Measurements from ENCODE around the gene SH2D6. TPM values are rescaled to one million over a fixed set of nuclear protein-coding genes. Genes with fewer than 3 reads are reported as not detected.
A peak's percentile ranks its signal among the peaks of the same experiment; 100 is the strongest.

Gene SH2D6
- total RNA-seq, 2 donors from 2014 or later: 0.29 to 0.37 TPM

DNA sequence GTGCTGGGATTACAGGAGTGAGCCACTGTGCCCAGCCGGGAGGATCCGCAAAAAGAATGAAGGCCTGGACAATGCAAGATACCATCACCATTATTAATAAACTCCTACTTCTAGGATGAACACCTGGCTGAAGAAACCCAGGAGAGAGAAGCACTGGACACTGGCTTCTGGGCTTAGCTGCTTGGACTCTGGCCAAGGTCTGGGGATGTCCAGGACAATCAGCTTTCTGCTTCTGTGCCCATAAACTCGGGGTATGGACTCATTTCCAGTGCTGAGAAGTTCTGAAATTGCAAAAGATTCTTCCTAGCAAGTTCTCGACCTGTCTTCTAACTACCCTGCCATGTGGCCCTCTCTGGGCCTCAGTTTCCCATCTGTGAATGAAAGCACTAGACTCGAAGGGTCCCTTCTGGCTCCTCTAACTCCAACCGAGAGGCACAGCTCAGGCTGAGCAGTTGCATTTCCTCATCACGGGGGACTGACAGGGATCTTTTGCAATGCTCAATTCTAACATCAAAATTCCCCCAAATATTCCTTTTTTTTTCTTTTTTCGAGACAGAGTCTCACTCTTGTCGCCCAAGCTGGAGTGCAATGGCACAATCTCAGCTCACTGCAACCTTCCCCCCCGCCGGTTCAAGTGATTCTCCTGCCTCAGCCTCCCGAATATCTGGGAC is 2.4 kb upstream of the SH2D6 start:
- ATAC-seq: no peak
- intact Hi-C loops (cut with DNase I): no loop called here
- DNase-seq: no peak

DNA sequence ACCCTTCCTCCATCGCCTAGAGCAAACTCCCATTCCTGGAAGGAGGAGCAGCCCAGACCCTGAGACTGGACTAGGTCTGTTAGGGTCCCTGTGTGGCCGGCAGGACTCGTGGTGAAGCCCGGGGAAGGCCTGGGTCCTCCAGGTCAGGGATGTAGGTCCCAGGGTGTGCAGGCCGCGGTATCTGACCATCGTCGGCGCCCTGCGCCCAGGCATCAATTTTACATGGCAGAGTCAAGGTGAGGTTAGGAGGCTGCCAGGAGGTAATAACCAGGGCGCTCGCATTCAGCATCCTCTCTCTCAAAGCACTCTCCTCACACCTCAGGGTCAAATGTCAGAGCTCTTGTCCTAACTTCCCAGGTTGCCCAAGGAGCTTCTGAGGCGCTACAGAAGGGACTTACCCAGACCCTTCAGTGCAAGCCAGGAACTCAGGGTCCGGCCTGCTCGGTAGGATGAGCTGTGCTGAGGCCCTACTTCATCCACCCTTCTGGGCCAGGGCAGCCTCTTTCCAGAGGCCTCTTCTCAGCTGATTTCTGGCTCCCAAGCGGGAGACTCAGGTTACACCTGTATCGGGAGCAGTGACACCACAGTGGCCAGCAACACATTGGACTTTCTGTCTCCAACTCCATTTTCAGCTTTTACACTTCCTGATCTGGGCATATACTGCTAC is 628 bp downstream of the SH2D6 start:
- ATAC-seq: peak in 1 of 2 donors; percentile 1

DNA sequence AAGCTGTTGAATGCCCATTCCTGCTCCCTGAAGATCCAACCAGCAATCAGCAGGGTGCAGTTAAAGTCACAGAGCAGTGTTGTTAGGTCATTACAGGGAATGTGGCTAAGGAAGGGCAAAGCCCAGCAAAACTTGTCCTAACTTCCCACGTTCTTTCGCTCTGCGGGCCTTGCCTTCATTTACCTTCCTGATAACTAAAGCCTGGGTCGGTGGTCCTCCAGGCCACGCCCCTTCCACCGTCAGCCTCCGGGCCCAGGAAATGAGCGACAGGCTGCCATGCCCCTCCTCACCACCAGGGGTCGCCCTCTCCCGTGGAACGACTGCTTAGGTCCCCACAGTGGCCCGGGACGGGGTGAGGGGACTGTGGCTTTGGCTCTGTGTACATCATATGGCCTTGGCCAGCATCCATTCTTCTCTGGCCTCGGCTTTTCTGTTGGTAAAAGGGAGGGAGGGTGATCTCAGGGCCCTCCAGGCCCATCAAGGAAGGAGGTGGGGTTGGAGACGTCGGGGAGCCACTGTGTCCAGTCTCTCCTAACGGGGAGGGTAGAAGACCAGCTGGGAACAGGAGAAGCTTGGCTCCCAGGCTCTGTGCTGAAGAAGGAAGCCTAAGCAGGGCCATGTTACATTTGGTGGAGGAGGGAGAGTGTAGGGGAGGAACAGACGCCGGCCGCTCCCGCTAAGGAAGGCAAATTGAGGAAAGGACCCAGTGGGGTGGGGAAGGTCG is 2.2 kb downstream of the SH2D6 start:
- ATAC-seq (peak; percentile 77 to 78), DNase-seq (peak; percentile 92)
- intact Hi-C loops (cut with DNase I): loop anchor here (1.0 to 5.0 kb wide), 3 partner anchors 117 to 132 kb away; partner anchors contain the start of gene MAT2A (in 1 of the 2)

More for the DNA sequence above, 628 bp downstream of the SH2D6 start:
- DNase-seq: no peak
- intact Hi-C loops (cut with DNase I): no loop called here

DNA sequence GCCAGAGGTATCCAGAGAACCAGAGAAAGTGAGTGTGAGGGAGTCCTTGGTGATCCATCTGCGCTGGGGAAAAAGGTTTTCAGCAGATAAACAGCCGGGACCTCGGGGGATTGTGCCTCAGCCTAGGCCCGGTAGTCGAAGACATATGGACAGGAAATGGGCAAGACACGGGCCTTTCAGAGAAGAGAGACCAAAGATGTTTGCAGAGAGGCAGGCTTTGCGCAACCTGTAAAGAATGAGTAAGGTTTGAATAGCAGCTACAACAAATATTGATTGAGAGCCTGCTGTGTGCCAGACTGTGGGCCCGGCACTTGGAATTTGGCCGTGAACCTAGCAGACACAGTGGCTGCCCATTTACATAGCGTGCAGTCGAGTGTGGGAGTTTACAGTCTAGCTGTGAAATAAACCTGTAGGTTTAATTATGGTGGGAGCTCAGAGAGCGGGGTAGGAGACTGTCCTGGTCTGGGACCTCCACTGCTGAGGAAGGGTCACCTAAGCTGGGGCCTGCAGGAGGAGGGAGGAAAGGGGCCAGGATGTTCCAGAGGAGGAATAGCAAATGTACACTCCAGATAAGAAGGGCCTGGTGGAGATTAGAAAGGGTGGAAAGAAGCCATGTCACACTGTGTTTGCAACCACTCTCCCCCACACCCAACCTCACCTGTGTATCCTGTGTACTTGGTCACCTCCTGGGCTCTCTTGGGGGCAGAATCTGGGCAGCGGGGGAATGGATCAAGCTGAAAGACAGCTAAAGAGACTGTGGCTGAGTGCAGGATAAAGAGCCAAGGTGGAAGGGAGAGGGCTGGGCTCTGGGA is 3.0 kb downstream of the SH2D6 start:
- intact Hi-C loops (cut with DNase I): loop anchor here (2.0 to 5.0 kb wide), 2 partner anchors 116 to 127 kb away; partner anchors contain the start of gene MAT2A (in 1 of the 2)
- DNase-seq (no peak), ATAC-seq (peak in 1 of 2 donors; percentile 1)

DNA sequence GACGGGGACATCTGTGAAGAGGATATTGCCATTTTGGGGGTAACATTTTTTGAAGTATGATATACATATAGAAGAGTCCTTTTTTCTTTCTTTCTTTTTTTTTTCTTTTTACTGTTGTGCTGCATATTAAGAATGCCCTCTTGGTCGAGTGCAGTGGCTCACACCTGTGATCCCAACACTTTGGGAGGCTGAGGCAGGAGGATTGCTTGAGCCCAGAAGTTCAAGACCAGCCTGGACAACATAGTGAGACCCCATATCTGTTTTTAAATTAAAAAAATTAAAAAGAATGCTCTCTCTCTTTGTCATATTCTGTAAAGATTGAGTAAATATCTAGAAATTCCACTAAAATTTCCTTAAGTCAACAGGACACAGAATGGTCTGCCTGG is 3.6 kb downstream of the SH2D6 start:
- ATAC-seq: no peak
- intact Hi-C loops (cut with DNase I): loop anchor here in 1 of 2 donors (5.0 kb wide), 1 partner anchor 115 kb away; the partner anchor contains the start of gene MAT2A
- DNase-seq: no peak

DNA sequence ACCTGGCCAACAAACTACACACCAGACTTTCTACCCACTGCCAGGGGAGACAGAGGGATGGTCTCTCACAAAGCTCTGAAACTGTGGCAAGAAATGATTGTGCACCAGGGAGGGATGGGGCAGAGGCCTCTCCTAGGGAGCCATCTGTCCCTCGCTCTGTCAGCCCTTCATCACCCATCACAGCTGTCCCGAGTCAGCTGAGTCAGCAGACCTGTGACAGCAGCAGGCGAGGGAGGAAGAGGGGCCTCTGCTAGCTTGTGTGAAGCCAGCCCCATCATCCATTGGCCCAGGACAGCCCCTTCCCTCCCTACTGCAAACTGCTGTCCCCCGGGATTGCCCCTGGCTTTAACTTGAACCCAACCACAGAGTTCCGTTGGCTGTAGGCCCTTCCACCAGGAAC is 5.0 kb downstream of the SH2D6 start:
- no peak for DNase-seq
- intact Hi-C loops (cut with DNase I): loop anchor here in 1 of 2 donors (5.0 kb wide), 1 partner anchor 114 kb away; the partner anchor contains the start of gene MAT2A
- ATAC-seq: no peak

DNA sequence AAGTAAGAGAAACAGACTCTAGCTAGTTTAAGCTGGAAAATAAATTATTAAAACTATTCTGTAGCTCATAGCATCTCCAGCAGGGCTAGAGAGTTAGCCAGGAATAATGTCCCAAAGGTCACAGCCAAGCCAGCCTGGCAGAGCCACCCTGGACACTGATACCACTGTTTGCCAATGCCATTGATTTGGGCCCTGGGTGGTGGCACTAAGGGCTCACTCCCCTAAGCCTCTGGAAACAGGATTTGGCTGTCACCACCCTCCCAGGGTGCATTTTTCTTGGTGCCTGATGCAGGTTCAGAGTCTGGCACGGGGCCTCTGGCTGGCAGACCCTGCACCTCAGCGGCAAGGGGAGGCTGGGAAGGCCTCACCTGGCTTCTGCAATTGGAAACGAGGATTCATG is 7.1 kb downstream of the SH2D6 start:
- no peak for ATAC-seq
- intact Hi-C loops (cut with DNase I): no loop called here
- no peak for DNase-seq

DNA sequence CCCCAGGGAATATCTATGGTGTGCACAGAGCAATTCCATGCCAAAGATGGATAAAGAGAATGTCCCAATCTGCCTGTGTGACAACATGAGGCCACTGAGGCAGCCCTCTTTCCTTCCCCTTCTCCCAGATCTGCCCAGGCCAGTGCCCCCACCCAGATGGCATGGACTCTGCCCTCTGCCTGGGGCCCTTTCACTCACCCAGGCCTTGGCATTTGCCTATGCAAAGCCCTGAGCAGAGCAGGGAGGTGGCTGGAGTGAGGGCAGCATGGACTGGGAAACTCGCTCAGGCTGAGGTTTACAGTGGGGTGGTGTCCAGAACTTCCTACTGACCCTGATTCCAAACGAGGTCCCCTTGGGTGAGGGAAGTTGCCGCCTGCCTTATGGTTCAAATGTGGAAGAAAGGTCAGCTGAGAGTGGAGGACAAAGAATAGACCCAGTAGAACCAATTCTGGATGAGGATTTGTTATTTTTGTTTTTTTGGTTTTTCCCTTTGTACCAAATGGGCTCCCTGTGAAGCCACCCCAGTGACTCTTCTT is 8.9 kb downstream of the SH2D6 start:
- intact Hi-C loops (cut with DNase I): no loop called here
- DNase-seq (no peak), ATAC-seq (peak in 1 of 2 donors; percentile 46)

DNA sequence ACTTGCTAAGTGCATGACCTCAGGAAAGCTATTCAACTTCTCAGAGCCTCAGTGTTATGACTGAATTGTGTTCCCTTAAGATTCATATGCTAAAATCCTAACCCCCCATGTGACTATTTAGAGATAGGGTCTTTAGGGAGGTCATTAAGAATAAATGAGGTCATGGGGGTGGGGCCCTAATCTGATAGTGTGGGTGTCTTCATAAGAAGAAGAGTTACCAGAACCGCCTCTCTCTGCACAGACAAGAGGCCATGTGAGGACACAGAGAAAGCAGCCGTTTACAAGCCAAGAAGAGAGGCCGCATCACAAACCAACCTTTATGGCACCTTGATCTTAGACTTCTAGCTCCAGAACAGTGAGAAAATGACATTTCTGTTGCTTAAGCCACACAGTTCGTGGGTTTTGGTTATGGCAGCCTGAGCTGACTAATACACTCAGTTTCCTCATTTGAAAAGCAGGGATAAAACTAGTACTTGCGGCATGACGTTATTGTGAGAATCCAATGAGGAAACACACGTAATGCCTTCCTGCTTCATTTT is 9.9 kb downstream of the SH2D6 start:
- DNase-seq (no peak), ATAC-seq (no peak)
- intact Hi-C loops (cut with DNase I): no loop called here

DNA sequence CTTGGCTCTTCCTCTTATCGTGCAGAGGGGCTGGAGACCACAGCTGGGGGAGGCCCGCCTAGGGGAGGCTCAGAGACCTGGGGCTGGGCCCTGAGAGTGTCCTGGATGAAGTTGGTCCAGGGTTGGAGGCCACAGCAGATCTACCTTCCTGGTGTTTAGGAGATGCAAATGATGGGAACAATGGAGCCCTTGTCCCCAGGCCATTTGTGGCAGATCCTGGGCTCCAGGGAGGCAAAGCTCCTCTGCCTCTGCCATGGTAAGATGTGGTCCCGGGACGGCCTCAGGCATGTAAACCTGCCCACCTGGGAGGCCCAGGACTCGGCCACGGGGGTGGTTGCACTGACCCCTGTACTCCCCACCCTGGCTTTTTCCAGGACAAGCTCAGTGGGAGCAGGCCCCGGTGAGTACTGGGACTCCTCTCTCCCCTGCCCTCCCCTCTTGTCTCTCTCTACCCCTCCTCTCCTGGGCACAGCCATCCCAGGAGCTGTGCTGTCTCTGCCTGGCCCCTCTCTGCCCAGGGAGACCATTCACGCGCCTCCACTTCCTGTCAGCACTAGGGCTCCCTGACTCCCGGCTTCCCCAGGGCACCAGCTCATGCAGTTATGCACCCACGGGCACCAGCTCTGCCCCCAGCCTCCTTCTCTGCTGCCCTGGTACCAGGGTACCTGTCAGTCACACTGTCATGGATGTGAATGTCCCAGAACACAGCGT is 10.9 kb downstream of the SH2D6 start:
- ATAC-seq: no peak
- intact Hi-C loops (cut with DNase I): no loop called here
- no peak for DNase-seq

DNA sequence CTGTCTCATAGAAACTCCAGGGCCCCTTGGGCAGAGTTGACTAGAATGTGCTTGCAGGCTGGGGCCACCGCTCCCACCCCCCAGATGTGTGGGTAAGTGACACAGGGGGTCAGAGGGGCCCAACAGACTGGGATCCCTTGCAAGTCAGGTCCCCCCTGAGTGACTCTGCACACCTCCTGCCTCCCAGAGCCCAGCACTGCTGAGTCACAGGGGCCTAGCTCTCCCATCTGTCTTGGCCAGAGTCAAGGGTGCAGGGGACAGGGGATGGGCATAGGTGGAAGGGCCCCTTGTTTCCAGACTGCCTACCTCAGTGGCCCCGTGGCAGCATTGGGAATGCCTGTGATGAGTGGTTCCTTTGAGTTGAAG is 11.4 kb downstream of the SH2D6 start:
- ATAC-seq (no peak), DNase-seq (no peak)
- intact Hi-C loops (cut with DNase I): no loop called here

DNA sequence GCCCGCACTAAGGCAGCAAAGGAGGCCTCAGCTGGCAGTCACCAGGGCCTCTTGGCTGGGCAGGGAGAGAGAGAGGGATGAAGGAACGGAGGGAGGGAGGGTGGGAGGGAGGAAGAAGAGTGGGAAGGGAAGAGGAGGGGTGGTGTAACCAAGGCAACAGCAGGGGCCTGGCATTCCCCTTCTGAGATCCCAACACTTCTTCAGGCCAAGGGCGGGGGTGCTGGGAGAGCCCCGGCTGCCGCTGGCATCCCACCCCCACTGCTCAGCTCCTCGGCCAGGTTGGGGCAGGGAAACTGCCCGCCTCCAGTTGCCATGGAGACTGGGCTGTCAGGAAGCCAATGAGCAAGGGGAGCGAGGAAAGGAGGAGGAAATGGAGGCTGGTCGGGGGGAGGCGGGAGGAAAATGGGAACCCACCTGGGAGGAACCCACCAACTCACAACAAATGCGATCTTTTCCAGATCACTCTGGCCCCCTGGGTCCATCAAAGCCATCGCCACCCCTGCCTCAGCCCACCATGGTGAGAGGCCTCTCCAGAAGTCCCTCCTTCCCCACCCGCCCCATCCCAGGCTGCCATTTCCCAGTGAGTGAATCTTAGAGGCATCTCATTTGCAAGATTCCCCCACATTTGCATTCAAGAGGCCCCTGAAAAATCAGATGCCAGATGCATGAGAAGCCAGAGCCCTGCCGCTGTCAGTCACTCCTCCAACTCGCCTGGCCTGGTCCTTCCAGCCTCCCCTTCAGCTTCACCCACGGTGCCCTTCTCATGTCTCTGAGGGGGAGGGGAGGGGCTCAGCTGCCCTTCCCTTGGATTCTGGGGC is 12.4 kb downstream of the SH2D6 start:
- intact Hi-C loops (cut with DNase I): no loop called here
- ATAC-seq (no peak), DNase-seq (no peak)

DNA sequence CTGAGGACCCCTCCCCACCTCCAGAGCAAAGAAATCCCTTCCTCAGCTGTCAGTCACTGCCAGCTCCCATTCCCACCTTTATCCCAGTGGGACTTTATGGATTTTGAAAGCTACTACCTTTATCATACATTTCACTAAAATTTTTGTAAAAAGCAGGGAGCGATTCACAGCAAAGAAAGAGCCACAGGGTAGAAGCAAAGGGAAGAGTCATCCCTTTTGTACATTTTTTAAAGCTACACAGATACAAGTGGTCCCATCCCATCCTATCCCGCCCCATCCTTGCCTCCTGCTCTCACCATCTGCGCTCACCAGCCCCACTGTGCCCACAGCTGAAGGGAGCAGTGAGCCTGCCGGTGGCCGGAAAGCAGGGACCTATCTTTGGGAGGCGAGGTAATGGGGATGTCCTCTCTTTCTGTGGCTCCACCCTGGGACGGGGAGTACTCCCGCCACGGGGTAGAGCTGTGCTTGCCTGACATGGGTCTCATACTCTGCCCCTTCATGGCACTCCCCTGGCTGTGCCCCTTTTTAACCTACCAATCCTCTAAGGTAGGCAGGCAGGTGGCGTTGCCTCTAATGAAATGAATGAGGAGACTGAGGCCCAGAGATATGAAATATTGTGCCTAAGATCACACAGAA is 13.2 kb downstream of the SH2D6 start:
- DNase-seq (no peak), ATAC-seq (no peak)
- intact Hi-C loops (cut with DNase I): no loop called here

DNA sequence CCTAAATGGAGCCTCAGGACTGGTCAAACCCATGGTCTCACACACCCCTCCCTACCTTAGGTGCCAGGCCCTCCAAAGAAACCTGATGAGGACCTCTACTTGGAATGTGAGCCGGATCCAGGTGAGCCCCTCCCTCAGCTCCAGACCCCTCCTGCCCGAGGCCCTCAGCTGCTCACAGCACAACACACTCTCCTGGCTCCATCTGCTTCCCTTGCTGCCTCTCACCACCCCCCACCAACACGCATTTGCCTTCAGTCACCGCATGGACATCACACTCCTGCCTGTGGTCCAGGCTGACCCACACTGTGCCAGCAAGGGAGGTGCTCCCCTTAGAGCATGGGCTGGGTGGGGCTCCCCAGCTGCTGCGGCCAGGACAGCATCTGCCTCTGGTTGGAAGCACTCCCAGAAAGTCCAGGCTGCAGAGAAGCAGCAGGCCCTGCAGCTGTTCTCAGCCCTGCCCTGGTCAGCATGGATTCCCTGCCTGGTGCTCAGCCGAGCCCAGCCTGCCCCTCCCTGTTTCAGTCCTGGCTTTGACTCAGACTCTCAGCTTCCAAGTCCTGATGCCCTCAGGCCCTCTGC is 15.1 kb downstream of the SH2D6 start:
- DNase-seq: peak; percentile 87
- intact Hi-C loops (cut with DNase I): no loop called here

DNA sequence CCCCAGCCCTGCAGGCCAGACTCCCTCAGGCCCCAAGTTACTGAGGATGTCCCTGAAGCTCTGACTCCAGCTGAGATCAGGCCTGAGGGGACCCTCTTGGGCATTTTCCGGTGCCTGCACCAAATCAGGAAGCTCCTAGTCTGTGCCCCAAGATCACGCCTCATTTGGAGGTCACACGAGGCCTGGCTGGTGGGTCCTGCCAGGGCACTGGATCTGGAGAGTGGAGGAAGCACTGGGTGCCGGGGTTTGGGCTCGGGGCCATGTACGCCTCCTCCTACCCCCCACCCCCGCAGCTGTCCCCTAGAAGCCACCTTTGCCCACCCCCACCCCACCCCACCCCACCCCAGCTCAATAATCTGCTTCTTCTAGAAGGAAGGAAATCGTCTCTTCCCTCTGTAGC is 16.2 kb downstream of the SH2D6 start:
- ATAC-seq (no peak), DNase-seq (no peak)
- intact Hi-C loops (cut with DNase I): loop anchor here in 1 of 2 donors (5.0 kb wide), 1 partner anchor 103 kb away; the partner anchor contains the start of gene MAT2A

More for the DNA sequence above, 15.1 kb downstream of the SH2D6 start:
- ATAC-seq: peak; percentile 49 to 68

DNA sequence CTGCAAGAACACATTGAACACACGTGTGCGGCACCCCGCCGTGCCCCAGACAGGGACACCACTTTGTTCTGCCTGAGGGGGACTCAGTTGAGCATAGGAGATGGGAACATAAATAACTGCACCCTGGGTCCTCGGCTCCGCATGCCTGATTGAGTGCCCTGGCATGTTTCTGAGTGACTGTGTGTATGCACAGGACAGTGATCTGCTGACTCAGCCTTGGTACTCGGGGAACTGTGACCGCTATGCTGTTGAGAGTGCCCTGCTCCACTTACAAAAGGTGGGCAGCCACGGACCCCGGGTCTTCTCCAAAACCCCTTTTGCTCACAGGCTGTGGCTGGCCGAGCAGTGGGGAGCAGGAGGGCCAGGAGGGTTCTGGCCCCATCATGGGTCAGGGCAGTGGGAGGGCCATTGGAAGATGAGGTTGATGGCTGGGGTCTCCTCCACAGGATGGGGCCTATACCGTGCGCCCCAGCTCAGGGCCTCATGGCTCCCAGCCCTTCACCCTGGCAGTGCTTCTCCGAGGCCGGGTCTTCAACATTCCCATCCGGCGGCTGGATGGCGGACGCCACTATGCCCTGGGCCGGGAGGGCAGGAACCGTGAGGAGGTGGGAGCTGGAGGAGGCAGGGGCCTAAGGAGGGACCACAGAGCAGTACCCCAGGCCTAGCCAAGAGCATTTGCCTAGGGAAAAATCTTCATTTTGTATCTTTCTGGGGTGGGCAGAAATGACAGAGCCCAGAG is 16.9 kb downstream of the SH2D6 start:
- ATAC-seq: no peak
- intact Hi-C loops (cut with DNase I): loop anchor here in 1 of 2 donors (5.0 kb wide), 1 partner anchor 102 kb away; the partner anchor contains the start of gene MAT2A
- DNase-seq: no peak

Data from left cardiac atrium (tissue), 4 donors.